ENCODE measurements around the gene GTF3C2. TPM values are rescaled to one million over a fixed set of nuclear protein-coding genes. Genes with fewer than 3 reads are reported as not detected.

The GTF3C2 gene
- total and polyA plus RNA-seq, 2 of the 13 experiments (the other 11 are each of a cell fraction or from before 2014, with no cell fraction given) = 77.5 to 130 TPM

GRCh38 chr2:27320958-27321543 is 35.5 kb downstream of the GTF3C2 start (continued):
- TF ChIP-seq ZNF512B (CRISPR knock-in tag; IDR thresholded peaks at IDR 0.05; ENCODE audit: borderline replicate concordance) (no peak), ZNF781 (CRISPR knock-in tag; IDR thresholded peaks at IDR 0.05; ENCODE audit: borderline replicate concordance, not compliant biosample characterization) (no peak), NR0B2 (CRISPR knock-in tag; IDR thresholded peaks at IDR 0.05) (no peak), PAWR (CRISPR knock-in tag; IDR thresholded peaks at IDR 0.05; ENCODE audit: borderline replicate concordance) (no peak), ZKSCAN1 (IDR thresholded peaks at IDR 0.05; ENCODE audit: low read length) (0 out of 2 replicates have a peak, but pooled peaks have one; percentile 54), ZNF780A (CRISPR knock-in tag; IDR thresholded peaks at IDR 0.05) (no peak), FOSL1 (CRISPR knock-in tag; IDR thresholded peaks at IDR 0.05; ENCODE audit: borderline replicate concordance) (peak; percentile 99), ATF1 (CRISPR knock-in tag; IDR thresholded peaks at IDR 0.05) (peak; percentile 82), KLF6 (CRISPR knock-in tag; IDR thresholded peaks at IDR 0.05) (no peak), ZNF530 (CRISPR knock-in tag; IDR thresholded peaks at IDR 0.05; ENCODE audit: low read depth) (no peak), STAT5B (CRISPR knock-in tag; IDR thresholded peaks at IDR 0.05) (no peak), ZNF281 (CRISPR knock-in tag; IDR thresholded peaks at IDR 0.05; ENCODE audit: borderline replicate concordance) (peak; percentile 25; the same call in 1 of the 2 replicates), PREB (CRISPR knock-in tag; IDR thresholded peaks at IDR 0.05) (no peak), RFXAP (CRISPR knock-in tag; IDR thresholded peaks at IDR 0.05; ENCODE audit: borderline replicate concordance) (peak; percentile 24; the same call in 1 of the 2 replicates), PTBP1 (IDR thresholded peaks at IDR 0.05; ENCODE audit: low read depth, low read length, poor library complexity, severe bottlenecking) (no peak), ZNF160 (CRISPR knock-in tag; IDR thresholded peaks at IDR 0.05) (0 out of 2 replicates have a peak, but pooled peaks have one; percentile 33), PPARG (CRISPR knock-in tag; conservative IDR thresholded peaks at IDR 0.05) (peak; percentile 85), ONECUT2 (CRISPR knock-in tag; IDR thresholded peaks at IDR 0.05) (no peak), SPEN (CRISPR knock-in tag; IDR thresholded peaks at IDR 0.05; ENCODE audit: low read depth) (peak; percentile 93)
